SK-N-MC (cell line): Measurements from ENCODE around the gene KIAA1217.

ENCODE experiments used
- DNase-seq: peaks from one replicate; pipeline ENCODE4 v3.0.0-alpha.2; 2011; ENCODE audit warnings: low read depth, low spot score
- H3K27ac ChIP-seq: fragments of 200-600 bp; sonication (generic); 2 replicates; pipeline ENCODE4 v1.5.1; 2016; ENCODE audit warnings: mixed run types
- H3K36me3 ChIP-seq: fragments of 200-600 bp; sonication (generic); 2 replicates; pipeline ENCODE4 v1.6.1; 2017; ENCODE audit warnings: antibody characterized with exemption, low read length, mixed read lengths; ENCODE audit not compliant: insufficient read depth
- H3K4me3 ChIP-seq: fragments of 200-600 bp; sonication (generic); 2 replicates; pipeline ENCODE4 v1.5.1; 2016
- H3K9ac ChIP-seq: fragments of 200-600 bp; sonication (generic); 2 replicates; pipeline ENCODE4 v1.8.0; 2017; ENCODE audit warnings: mixed run types, mixed read lengths; ENCODE audit not compliant: insufficient read length
- H3K9me3 ChIP-seq: fragments of 200-600 bp; sonication (generic); 2 replicates; pipeline ENCODE4 v1.6.1; 2017; ENCODE audit warnings: low read depth, mild to moderate bottlenecking, antibody characterized with exemption, low read length, moderate library complexity, mixed read lengths
- EZH2 ChIP-seq: fragments of 200-600 bp; sonication (generic); IDR thresholded peaks from one replicate; pipeline ENCODE4 v1.6.1; 2017; ENCODE audit warnings: antibody characterized with exemption
- FOXP2 ChIP-seq: optimal IDR thresholded peaks from 2 replicates; pipeline ENCODE3; 2011; ENCODE audit warnings: mild to moderate bottlenecking, moderate library complexity; ENCODE audit not compliant: insufficient read depth; ENCODE audit errors: extremely low read length, control extremely low read depth
- POLR2AphosphoS5 ChIP-seq: IDR thresholded peaks from 2 replicates; pipeline ENCODE4 v1.6.1; 2012; ENCODE audit warnings: mild to moderate bottlenecking, low read depth, low read length, borderline replicate concordance

Gene KIAA1217

DNA sequence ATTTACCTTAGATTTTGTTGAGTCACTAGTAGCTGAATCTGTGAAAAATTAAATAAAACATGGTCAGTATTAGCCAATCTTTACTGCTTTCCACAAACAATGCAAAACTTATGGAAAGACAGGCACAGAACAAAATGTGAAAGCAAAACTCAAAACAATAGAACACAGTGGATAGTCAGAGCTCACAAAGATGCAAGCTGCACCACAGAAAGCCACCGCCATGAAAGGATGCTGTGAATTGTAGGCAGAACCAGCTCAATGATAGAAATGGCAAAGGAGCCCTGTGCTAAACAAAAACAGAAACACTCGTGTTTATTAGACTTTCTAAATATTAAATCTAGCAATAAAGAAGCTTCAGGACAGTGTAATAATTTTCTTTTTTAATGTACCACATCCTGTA is 380.3 kb downstream of the KIAA1217 start:
- TF ChIP-seq POLR2AphosphoS5 (no peak), EZH2 (no peak), FOXP2 (no peak)
- no peaks in the 10 kb centered on the region for H3K9me3 ChIP-seq
- H3K4me3 ChIP-seq, result no peak overlapping the region
- H3K27ac ChIP-seq, result no peak overlapping the region
- no peak for DNase-seq
- peaks cover 22% of the 10 kb centered on the region for H3K36me3 ChIP-seq
- H3K9ac ChIP-seq, result no peak overlapping the region

DNA sequence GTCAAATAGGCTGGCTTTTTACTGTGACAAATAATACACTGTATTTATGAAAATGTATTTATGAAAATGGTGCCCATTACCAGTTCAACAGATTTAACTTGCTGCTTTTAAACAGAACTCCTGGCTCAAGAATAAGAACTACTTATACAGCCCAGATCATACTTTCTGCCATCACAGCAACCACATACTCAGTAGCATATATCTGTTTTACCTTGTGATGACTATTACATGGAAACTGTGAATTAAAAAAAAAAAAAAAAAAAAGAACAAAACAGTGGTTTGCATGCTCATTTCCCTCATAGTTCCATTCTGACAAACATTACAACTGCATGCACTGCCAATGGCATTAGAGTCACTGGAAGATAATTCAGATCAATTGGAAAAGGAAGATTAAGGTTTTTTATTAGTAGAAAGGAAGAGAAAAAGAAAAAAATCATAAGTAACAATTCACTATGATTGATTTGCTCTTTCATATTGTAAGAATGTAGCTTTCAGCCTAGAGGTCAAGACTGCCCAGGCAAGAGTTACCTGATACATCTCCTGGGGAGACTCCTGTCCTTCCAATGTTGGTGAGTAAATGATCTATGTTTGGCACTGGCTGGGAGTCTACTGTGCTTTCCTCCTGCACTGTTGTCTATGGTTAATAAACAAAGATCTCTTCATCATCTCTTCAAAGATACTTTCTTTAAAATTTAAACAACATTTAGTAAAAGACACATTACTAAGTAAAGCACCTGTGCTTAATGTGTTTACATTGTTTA is 381.9 kb downstream of the KIAA1217 start:
- Histone ChIP-seq H3K36me3 (peaks cover 22% of the 10 kb centered on the region), H3K27ac (no peak overlapping the region)

DNA sequence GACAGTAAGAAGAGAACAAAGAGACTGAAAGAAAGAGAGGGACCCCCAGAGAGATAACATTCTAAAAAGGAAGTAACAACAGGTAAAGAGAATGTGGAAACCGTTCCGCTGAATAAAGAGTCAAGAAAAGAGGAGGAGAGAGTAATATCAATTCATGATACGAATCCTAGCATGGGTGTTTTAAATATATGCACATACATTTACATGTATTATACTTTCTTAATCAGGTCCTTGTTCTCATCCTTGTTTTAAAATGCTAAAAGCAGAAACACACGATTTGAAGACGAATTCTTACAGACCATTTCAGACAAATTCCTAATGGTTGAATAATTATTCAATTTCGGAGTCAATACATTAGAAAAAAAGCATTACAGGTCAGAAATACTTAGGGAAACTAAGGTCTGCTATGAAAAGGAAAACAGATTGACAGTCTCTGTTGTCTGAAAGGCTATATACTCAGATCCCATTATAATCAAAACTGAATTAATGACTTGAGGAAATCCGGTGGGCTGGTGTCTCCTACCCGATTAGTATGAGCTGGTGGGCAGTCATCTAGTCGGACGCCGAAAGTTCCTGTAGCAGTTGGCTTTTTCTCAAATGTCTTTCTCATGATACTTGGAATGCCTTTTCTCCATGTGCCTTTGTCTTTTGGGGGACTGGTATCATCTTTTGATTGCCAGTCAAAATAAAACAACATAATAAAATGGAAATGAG is 387.4 kb downstream of the KIAA1217 start:
- Histone ChIP-seq H3K36me3 (peaks cover 14% of the 10 kb centered on the region), H3K27ac (peak overlapping the region; percentile 36; the same call in 1 of the 2 replicates), H3K4me3 (no peak overlapping the region), H3K9me3 (no peaks in the 10 kb centered on the region), H3K9ac (no peak overlapping the region)
- TF ChIP-seq POLR2AphosphoS5, result no peak
- no peak for TF ChIP-seq EZH2
- no peak for TF ChIP-seq FOXP2
- DNase-seq, result no peak

More for the DNA sequence above, 381.9 kb downstream of the KIAA1217 start:
- H3K9me3 ChIP-seq, result no peaks in the 10 kb centered on the region
- DNase-seq, result no peak
- no peak for TF ChIP-seq FOXP2
- no peak for TF ChIP-seq EZH2
- TF ChIP-seq POLR2AphosphoS5, result no peak
- H3K9ac ChIP-seq, result no peak overlapping the region
- no peak overlapping the region for H3K4me3 ChIP-seq

DNA sequence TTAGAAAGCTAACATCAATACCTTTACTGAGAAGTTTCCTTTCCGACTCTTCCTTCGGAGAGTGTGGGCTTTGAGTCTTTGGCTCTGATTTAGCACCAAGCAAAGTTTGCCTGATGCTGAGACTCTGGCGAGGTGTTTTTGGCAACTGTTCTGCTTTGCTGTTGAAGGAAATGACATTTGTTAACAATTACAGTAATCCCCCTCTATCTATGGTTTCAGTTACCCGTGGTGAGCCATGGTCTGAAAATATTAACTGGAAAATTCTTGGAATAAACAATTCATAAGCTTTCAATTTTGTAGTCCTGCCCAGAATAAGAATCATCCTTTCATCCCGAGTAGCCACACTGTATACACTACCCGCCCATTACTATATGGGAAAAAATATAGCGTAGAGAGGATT is 388.5 kb downstream of the KIAA1217 start:
- Histone ChIP-seq H3K9ac (no peak overlapping the region), H3K9me3 (no peaks in the 10 kb centered on the region), H3K27ac (no peak overlapping the region), H3K36me3 (peaks cover 6% of the 10 kb centered on the region), H3K4me3 (no peak overlapping the region)
- TF ChIP-seq POLR2AphosphoS5 (no peak), EZH2 (no peak), FOXP2 (no peak)
- no peak for DNase-seq
